Lower lobe of right lung (tissue), 2 donors: ENCODE measurements around the gene SREBF2. TPM values are rescaled to one million over a fixed set of nuclear protein-coding genes. Genes with fewer than 3 reads are reported as not detected.

Experiments used
- ATAC-seq, 2 donors: fragments of 200-7000 bp; cut with Tn5 transposase; one replicate each; pipeline ENCODE4 v1.9.1; 2020 to 2022; ENCODE audit warnings: mild to moderate bottlenecking in 2 of 2, moderate library complexity in 2 of 2
- DNase-seq: peaks from one replicate; pipeline ENCODE4 v3.0.0-alpha.2; 2020
- H3K27ac ChIP-seq: fragments of 200-600 bp; one replicate; pipeline ENCODE4 v1.8.0; 2022
- H3K27me3 ChIP-seq: fragments of 200-600 bp; one replicate; pipeline ENCODE4 v1.8.0; 2022; ENCODE audit warnings: low read depth
- H3K36me3 ChIP-seq: fragments of 200-600 bp; one replicate; pipeline ENCODE4 v1.8.0; 2022; ENCODE audit warnings: mild to moderate bottlenecking
- H3K4me1 ChIP-seq: fragments of 200-600 bp; one replicate; pipeline ENCODE4 v1.8.0; 2022
- H3K4me3 ChIP-seq: fragments of 200-600 bp; one replicate; pipeline ENCODE4 v1.8.0; 2022; ENCODE audit warnings: mild to moderate bottlenecking
- H3K9me3 ChIP-seq: fragments of 200-600 bp; one replicate; pipeline ENCODE4 v1.8.0; 2022
- CTCF ChIP-seq: fragments of 200-600 bp; IDR thresholded peaks from one replicate; pipeline ENCODE4 v1.8.0; 2022; ENCODE audit warnings: antibody characterized with exemption, mild to moderate bottlenecking
- intact Hi-C: fragments of 100-400 bp; cut with DNase I; formaldehyde crosslinking; loops from one replicate; pipeline ENCODE4 v1.11.0; 2022
- total RNA-seq: library from RNA; stranded (reverse); fragmentation: NEBNext Ultra II Directional; extraction: Animal tissue kit (Norgen Biotek cat#: 25700); gene quantifications from one replicate; pipeline ENCODE4 v1.2.1, GENCODE V29; 2021
- donor health status: DM: no; HTN: yes; CAD: no; lungs with severe emphysema.

The SREBF2 gene
- total RNA-seq, 1 donor from 2014 or later, result 132 TPM

GRCh38 chr22:41810022-41810421 lies 22.9 kb upstream of the SREBF2 start:
- H3K27ac ChIP-seq, result no peak overlapping the region
- no peaks in the 10 kb centered on the region for H3K4me1 ChIP-seq
- H3K9me3 ChIP-seq, result no peaks in the 10 kb centered on the region
- H3K4me3 ChIP-seq, result no peak overlapping the region
- DNase-seq (no peak), ATAC-seq (no peak)
- no peak for TF ChIP-seq CTCF
- H3K27me3 ChIP-seq, result no peaks in the 10 kb centered on the region
- H3K36me3 ChIP-seq, result peaks cover 24% of the 10 kb centered on the region
- intact Hi-C loops, result no loop called here

- H3K4me1 ChIP-seq, result no peaks in the 10 kb centered on the region
These were observed 19.9 kb upstream of the SREBF2 start for GRCh38 chr22:41812805-41813545.

GRCh38 chr22:41813726-41814410 lies 19.0 kb upstream of the SREBF2 start:
- TF ChIP-seq CTCF, result no peak
- peaks cover 31% of the 10 kb centered on the region for H3K36me3 ChIP-seq
- intact Hi-C loops, result no loop called here
- H3K27me3 ChIP-seq, result no peaks in the 10 kb centered on the region
- DNase-seq, result no peak
- H3K4me1 ChIP-seq, result no peaks in the 10 kb centered on the region
- no peak for ATAC-seq
- no peak overlapping the region for H3K27ac ChIP-seq
- no peak overlapping the region for H3K4me3 ChIP-seq
- H3K9me3 ChIP-seq, result no peaks in the 10 kb centered on the region

More at GRCh38 chr22:41812805-41813545, 19.9 kb upstream of the SREBF2 start:
- intact Hi-C loops, result no loop called here
- Histone ChIP-seq H3K27ac (no peak overlapping the region), H3K4me3 (no peak overlapping the region), H3K9me3 (no peaks in the 10 kb centered on the region), H3K27me3 (no peaks in the 10 kb centered on the region), H3K36me3 (peaks cover 31% of the 10 kb centered on the region)
- no peak for ATAC-seq
- TF ChIP-seq CTCF, result no peak
- no peak for DNase-seq

GRCh38 chr22:41815716-41816115 lies 17.2 kb upstream of the SREBF2 start:
- TF ChIP-seq CTCF, result no peak
- intact Hi-C loops, result no loop called here
- Histone ChIP-seq H3K4me1 (no peaks in the 10 kb centered on the region), H3K9me3 (no peaks in the 10 kb centered on the region), H3K36me3 (peaks cover 17% of the 10 kb centered on the region), H3K4me3 (no peak overlapping the region), H3K27ac (no peak overlapping the region), H3K27me3 (no peaks in the 10 kb centered on the region)
- ATAC-seq, result no peak
- DNase-seq, result no peak

GRCh38 chr22:41816241-41816640 lies 16.7 kb upstream of the SREBF2 start:
- intact Hi-C loops, result no loop called here
- H3K4me1 ChIP-seq, result no peaks in the 10 kb centered on the region
- H3K4me3 ChIP-seq, result no peak overlapping the region
- H3K27me3 ChIP-seq, result no peaks in the 10 kb centered on the region
- DNase-seq, result no peak
- H3K36me3 ChIP-seq, result peaks cover 17% of the 10 kb centered on the region
- H3K27ac ChIP-seq, result no peak overlapping the region
- no peak for ATAC-seq
- H3K9me3 ChIP-seq, result no peaks in the 10 kb centered on the region
- TF ChIP-seq CTCF, result no peak
